Measurements from ENCODE around the gene DAAM2.

DAAM2 gene

DNA sequence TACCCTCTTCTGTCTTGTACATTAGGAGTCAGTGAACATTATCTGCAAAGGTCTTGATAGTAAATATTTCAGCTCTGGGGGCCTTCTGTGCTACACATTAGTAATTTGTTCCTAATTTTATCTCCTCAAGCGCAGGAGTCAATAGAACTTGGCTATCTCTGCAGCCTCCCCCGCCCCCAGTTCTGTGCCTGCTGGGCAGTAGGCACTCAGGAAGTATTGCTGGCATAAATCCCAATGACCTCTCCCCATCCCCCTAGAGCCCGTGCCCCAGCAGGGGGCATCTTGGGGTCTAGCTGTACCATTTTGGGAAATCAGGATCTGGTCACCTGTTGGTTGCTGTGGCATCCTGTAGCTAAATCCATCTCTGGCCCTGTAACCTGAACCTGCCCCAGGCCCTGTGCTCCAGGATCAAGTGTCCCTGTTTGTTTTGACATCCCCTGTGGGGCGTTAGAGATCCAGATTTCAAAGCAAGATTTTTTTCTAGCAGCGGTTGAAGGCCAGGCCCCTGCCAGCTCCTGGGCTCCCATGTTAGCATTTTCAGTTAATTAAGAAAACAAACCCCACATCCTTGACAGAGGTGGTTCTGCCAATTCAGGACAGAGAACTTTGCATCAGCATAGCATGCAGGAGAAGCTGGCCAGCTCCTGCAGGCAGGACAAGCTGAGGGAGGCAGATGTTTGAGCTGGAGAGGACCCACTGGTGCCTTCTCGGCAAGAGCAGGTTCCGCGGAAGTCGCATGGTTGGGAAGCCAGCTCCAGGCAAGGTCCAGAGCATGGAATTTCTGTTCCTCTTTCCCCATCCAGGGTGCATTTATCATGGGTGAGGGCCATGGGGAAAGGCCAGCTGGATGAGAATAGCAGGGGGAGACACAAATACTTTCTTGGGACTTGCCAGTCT, 32.1 kb downstream of the DAAM2 start:
- peak overlapping the region; percentile 18 for H3K27ac ChIP-seq (ENCODE audit: low read depth, low read length)
- no peaks in the 10 kb centered on the region for H3K9me3 ChIP-seq (ENCODE audit: control insufficient read depth in 1 of 2, low read length in 2 of 2)
- no peaks in the 10 kb centered on the region for H3K27me3 ChIP-seq (ENCODE audit: control insufficient read depth in 1 of 2, insufficient read depth in 2 of 2, low read length in 2 of 2)
- H3K36me3 ChIP-seq (ENCODE audit: control insufficient read depth in 1 of 2, insufficient read depth in 2 of 2, low read length in 2 of 2): no peaks in the 10 kb centered on the region
- peaks cover 0 to 25% of the 10 kb centered on the region in 2 donors for H3K4me1 ChIP-seq (ENCODE audit: control insufficient read depth in 1 of 2, insufficient read depth in 2 of 2, low read length in 2 of 2)
- no peak overlapping the region for H3K9ac ChIP-seq (ENCODE audit: low read depth in 1 of 2, low read length in 2 of 2)
- no peak overlapping the region for H3K4me3 ChIP-seq (ENCODE audit: low read depth in 1 of 2, low read length in 2 of 2)

DNA sequence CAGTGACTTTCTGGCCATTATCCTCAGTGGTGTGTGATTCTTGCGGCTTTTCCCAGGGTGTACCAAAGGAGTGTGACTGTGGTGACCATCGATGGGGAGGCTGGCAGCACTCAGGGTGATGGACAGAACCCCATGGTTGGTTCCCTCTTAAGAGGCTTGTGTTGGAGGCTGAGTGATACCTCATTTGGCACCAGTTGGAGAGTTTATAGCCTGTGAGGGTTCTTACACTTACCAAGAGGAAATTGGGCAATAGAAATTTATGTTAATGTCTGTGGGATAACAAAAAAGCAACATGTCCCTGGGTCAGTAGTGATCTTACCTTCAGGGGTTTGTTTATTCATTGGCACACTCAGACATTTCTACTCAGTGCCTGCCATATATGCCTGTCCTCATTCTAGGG, 37.2 kb downstream of the DAAM2 start:
- no peaks in the 10 kb centered on the region for H3K9me3 ChIP-seq (ENCODE audit: control insufficient read depth in 1 of 2, low read length in 2 of 2)
- no peak overlapping the region for H3K27ac ChIP-seq (ENCODE audit: low read depth, low read length)
- H3K9ac ChIP-seq (ENCODE audit: low read depth in 1 of 2, low read length in 2 of 2): no peak overlapping the region
- H3K36me3 ChIP-seq (ENCODE audit: control insufficient read depth in 1 of 2, insufficient read depth in 2 of 2, low read length in 2 of 2): no peaks in the 10 kb centered on the region
- H3K4me3 ChIP-seq (ENCODE audit: low read depth in 1 of 2, low read length in 2 of 2): no peak overlapping the region
- no peaks in the 10 kb centered on the region for H3K27me3 ChIP-seq (ENCODE audit: control insufficient read depth in 1 of 2, insufficient read depth in 2 of 2, low read length in 2 of 2)
- H3K4me1 ChIP-seq (ENCODE audit: control insufficient read depth in 1 of 2, insufficient read depth in 2 of 2, low read length in 2 of 2): peaks cover 0 to 5% of the 10 kb centered on the region in 2 donors

DNA sequence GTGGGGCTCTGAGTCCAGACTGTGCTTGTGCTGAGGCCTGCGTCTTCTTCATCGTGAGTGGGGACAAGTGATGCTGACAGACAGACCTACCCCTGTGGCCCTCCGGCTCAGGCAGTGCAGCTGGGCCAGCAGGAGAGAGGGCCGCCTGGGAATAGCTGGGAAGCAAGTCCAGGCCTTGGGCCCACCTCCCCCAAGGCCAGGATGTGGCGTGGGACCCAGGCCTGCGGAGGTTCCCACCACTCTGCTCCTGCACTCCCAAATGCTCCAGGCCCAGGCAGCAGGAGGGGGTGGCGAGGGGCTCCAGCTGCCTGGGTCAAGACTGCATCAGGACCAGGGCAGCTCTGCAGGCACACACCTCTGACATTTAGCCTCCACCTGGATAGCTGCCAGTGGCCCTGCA, 38.3 kb downstream of the DAAM2 start:
- Histone ChIP-seq H3K4me3 (ENCODE audit: low read depth in 1 of 2, low read length in 2 of 2) (no peak overlapping the region), H3K27ac (ENCODE audit: low read depth, low read length) (no peak overlapping the region), H3K4me1 (ENCODE audit: control insufficient read depth in 1 of 2, insufficient read depth in 2 of 2, low read length in 2 of 2) (no peaks in the 10 kb centered on the region), H3K9me3 (ENCODE audit: control insufficient read depth in 1 of 2, low read length in 2 of 2) (no peaks in the 10 kb centered on the region), H3K36me3 (ENCODE audit: control insufficient read depth in 1 of 2, insufficient read depth in 2 of 2, low read length in 2 of 2) (no peaks in the 10 kb centered on the region), H3K27me3 (ENCODE audit: control insufficient read depth in 1 of 2, insufficient read depth in 2 of 2, low read length in 2 of 2) (no peaks in the 10 kb centered on the region), H3K9ac (ENCODE audit: low read depth in 1 of 2, low read length in 2 of 2) (no peak overlapping the region)

DNA sequence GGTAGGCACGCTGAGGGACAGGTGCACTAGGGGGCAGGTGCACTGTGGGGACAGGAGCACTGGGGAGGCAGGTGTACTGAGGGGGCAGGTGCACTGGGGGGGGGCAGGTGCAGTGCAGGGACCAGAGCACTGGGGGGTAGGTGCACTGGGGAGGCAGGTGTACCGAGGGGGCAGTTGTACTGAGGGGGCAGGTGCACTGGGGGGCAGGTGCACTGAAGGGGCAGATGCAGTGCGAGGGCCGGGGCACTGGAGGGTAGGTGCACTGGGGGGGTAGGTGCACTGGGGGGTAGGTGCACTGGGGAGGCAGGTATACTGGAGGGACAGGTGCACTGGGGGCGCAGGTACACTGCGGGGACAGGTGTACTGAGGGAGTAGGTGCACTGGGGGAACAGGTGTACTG, 39.5 kb downstream of the DAAM2 start:
- Histone ChIP-seq H3K27me3 (ENCODE audit: control insufficient read depth in 1 of 2, insufficient read depth in 2 of 2, low read length in 2 of 2) (no peaks in the 10 kb centered on the region), H3K27ac (ENCODE audit: low read depth, low read length) (no peak overlapping the region), H3K4me1 (ENCODE audit: control insufficient read depth in 1 of 2, insufficient read depth in 2 of 2, low read length in 2 of 2) (no peaks in the 10 kb centered on the region), H3K4me3 (ENCODE audit: low read depth in 1 of 2, low read length in 2 of 2) (no peak overlapping the region), H3K9ac (ENCODE audit: low read depth in 1 of 2, low read length in 2 of 2) (no peak overlapping the region), H3K36me3 (ENCODE audit: control insufficient read depth in 1 of 2, insufficient read depth in 2 of 2, low read length in 2 of 2) (no peaks in the 10 kb centered on the region), H3K9me3 (ENCODE audit: control insufficient read depth in 1 of 2, low read length in 2 of 2) (no peaks in the 10 kb centered on the region)

DNA sequence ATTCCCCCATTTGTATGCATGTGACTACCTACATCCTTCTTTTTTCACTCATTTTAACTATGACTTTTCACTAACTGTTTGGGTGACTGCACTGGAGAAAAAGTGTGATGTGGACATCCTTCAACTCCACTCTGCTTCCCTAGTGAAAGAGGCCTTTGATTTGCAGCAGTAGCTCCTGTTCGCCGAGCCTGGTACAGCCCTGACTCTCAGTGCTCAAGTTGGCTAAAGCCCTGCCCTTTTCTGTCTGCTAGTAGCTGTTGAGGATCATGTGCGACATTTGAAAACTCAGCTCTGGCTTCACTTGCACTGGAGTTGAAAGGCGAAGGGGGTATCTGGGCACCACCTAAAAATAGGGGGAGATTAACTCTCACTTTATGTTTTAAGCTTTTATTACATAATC, 42.1 kb downstream of the DAAM2 start:
- no peaks in the 10 kb centered on the region for H3K27me3 ChIP-seq (ENCODE audit: control insufficient read depth in 1 of 2, insufficient read depth in 2 of 2, low read length in 2 of 2)
- no peak overlapping the region for H3K27ac ChIP-seq (ENCODE audit: low read depth, low read length)
- no peak overlapping the region for H3K9ac ChIP-seq (ENCODE audit: low read depth in 1 of 2, low read length in 2 of 2)
- no peak overlapping the region for H3K4me3 ChIP-seq (ENCODE audit: low read depth in 1 of 2, low read length in 2 of 2)
- no peaks in the 10 kb centered on the region for H3K36me3 ChIP-seq (ENCODE audit: control insufficient read depth in 1 of 2, insufficient read depth in 2 of 2, low read length in 2 of 2)
- H3K4me1 ChIP-seq (ENCODE audit: control insufficient read depth in 1 of 2, insufficient read depth in 2 of 2, low read length in 2 of 2): no peaks in the 10 kb centered on the region
- no peaks in the 10 kb centered on the region for H3K9me3 ChIP-seq (ENCODE audit: control insufficient read depth in 1 of 2, low read length in 2 of 2)

DNA sequence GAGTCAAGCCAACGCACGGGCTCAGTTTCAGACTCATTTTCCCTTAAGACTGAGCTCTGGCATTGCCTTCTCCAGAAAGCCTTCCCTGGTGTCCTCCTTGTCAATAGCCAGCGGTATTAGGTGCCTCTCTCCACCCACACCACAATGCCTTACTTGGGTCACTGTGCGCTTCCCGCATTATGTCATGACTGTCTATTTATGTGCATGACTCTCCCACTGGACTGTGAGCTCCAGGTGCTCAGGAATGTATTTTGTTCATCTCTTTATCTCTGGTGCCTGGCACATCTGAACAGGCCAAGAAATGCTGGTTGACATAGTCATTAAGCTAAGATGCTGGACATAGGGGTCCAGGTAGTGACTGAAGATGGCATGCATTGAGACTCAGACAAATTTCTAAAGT, 42.7 kb downstream of the DAAM2 start:
- Histone ChIP-seq H3K27me3 (ENCODE audit: control insufficient read depth in 1 of 2, insufficient read depth in 2 of 2, low read length in 2 of 2) (no peaks in the 10 kb centered on the region), H3K9me3 (ENCODE audit: control insufficient read depth in 1 of 2, low read length in 2 of 2) (no peaks in the 10 kb centered on the region), H3K4me1 (ENCODE audit: control insufficient read depth in 1 of 2, insufficient read depth in 2 of 2, low read length in 2 of 2) (no peaks in the 10 kb centered on the region), H3K4me3 (ENCODE audit: low read depth in 1 of 2, low read length in 2 of 2) (no peak overlapping the region), H3K27ac (ENCODE audit: low read depth, low read length) (no peak overlapping the region), H3K36me3 (ENCODE audit: control insufficient read depth in 1 of 2, insufficient read depth in 2 of 2, low read length in 2 of 2) (no peaks in the 10 kb centered on the region), H3K9ac (ENCODE audit: low read depth in 1 of 2, low read length in 2 of 2) (no peak overlapping the region)

DNA sequence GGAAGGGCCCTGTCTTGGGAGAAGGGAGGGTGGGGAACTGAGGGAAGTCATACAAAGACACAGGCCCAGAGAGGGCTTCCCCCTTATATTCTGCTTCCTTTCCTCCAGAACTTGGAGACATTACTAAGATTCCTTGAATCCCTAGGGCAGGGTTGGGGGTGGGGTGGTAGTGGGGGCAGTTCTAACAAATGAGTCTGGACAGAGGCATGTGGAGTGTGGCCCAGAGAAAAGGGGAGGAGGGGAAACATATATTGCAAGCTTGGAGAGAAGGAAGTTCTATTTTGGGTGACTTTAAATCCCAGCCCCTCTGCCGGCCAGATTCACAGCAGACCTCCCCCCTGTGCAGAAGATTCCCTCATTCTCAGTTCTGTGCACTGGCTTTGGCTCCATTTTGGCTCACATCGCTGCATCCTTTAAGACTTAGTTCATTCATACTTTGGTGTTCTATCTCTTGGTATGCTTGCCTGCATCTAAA, 43.7 kb downstream of the DAAM2 start:
- H3K27me3 ChIP-seq (ENCODE audit: control insufficient read depth in 1 of 2, insufficient read depth in 2 of 2, low read length in 2 of 2): no peaks in the 10 kb centered on the region
- H3K9ac ChIP-seq (ENCODE audit: low read depth in 1 of 2, low read length in 2 of 2): no peak overlapping the region
- no peaks in the 10 kb centered on the region for H3K9me3 ChIP-seq (ENCODE audit: control insufficient read depth in 1 of 2, low read length in 2 of 2)
- H3K4me1 ChIP-seq (ENCODE audit: control insufficient read depth in 1 of 2, insufficient read depth in 2 of 2, low read length in 2 of 2): no peaks in the 10 kb centered on the region
- H3K27ac ChIP-seq (ENCODE audit: low read depth, low read length): no peak overlapping the region
- H3K36me3 ChIP-seq (ENCODE audit: control insufficient read depth in 1 of 2, insufficient read depth in 2 of 2, low read length in 2 of 2): no peaks in the 10 kb centered on the region
- no peak overlapping the region for H3K4me3 ChIP-seq (ENCODE audit: low read depth in 1 of 2, low read length in 2 of 2)

DNA sequence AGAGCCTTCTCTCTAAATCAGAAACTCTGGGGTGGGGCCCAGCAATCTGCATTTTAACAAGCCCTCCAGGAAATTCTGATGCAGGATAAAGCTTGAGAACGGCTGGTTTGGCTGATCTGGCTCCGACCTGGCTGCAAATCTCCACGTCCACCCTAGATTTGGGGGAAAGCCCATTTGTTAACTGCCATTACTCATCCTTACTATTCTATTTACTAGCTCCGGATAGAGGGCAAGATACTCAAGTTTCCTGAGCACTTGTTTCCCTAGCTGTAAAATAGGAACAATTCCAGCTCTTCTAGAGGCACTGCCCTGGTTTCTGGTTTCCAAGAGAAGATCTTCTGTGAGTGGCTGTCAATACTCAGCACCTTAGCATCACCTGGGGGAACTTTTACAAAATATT, 44.4 kb downstream of the DAAM2 start:
- H3K27ac ChIP-seq (ENCODE audit: low read depth, low read length): no peak overlapping the region
- no peaks in the 10 kb centered on the region for H3K4me1 ChIP-seq (ENCODE audit: control insufficient read depth in 1 of 2, insufficient read depth in 2 of 2, low read length in 2 of 2)
- no peaks in the 10 kb centered on the region for H3K36me3 ChIP-seq (ENCODE audit: control insufficient read depth in 1 of 2, insufficient read depth in 2 of 2, low read length in 2 of 2)
- H3K9ac ChIP-seq (ENCODE audit: low read depth in 1 of 2, low read length in 2 of 2): no peak overlapping the region
- H3K27me3 ChIP-seq (ENCODE audit: control insufficient read depth in 1 of 2, insufficient read depth in 2 of 2, low read length in 2 of 2): no peaks in the 10 kb centered on the region
- H3K9me3 ChIP-seq (ENCODE audit: control insufficient read depth in 1 of 2, low read length in 2 of 2): no peaks in the 10 kb centered on the region
- no peak overlapping the region for H3K4me3 ChIP-seq (ENCODE audit: low read depth in 1 of 2, low read length in 2 of 2)

DNA sequence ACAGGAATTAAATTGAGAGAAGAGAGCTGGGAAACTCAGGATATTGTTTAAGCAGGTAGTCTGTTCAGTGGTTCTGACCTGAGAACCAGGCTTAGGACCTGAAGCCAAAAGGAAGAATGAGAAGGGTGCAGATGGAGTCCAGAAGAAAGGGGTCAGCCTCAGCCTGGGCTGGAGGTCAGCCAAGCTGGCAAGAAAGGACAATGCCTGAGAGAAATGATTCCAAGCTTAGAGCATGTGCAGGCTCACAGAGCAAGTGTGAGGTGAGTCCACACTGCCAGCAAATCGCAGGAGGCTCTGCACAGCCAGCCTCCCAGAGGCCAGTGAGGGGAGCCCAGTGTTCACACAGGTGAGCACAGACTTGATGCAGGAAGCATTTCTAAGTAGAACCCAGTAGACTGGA, 47.3 kb downstream of the DAAM2 start:
- Histone ChIP-seq H3K4me3 (ENCODE audit: low read depth in 1 of 2, low read length in 2 of 2) (no peak overlapping the region), H3K9me3 (ENCODE audit: control insufficient read depth in 1 of 2, low read length in 2 of 2) (no peaks in the 10 kb centered on the region), H3K4me1 (ENCODE audit: control insufficient read depth in 1 of 2, insufficient read depth in 2 of 2, low read length in 2 of 2) (no peaks in the 10 kb centered on the region), H3K27ac (ENCODE audit: low read depth, low read length) (no peak overlapping the region), H3K27me3 (ENCODE audit: control insufficient read depth in 1 of 2, insufficient read depth in 2 of 2, low read length in 2 of 2) (no peaks in the 10 kb centered on the region), H3K9ac (ENCODE audit: low read depth in 1 of 2, low read length in 2 of 2) (no peak overlapping the region), H3K36me3 (ENCODE audit: control insufficient read depth in 1 of 2, insufficient read depth in 2 of 2, low read length in 2 of 2) (no peaks in the 10 kb centered on the region)

DNA sequence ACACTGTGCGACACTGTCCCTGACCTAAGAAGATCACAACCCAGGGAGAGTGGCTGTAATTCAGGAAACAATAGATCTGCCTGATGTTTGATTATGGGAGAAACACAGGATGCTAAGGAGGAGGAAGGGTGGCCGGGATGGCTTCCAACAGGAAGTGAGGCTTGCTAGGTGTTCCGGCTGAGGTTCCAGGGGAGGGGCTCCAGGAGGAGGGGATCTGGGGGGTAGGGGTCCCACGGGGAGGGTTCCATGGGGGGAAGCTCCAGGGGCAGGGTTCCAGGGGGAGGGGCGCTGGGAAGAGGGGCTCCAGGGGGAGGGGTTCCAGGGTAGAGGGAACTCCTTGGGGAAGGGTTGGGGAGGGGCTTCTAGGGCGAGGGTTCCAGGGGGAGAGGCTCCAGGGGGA, 48.6 kb downstream of the DAAM2 start:
- Histone ChIP-seq H3K27me3 (ENCODE audit: control insufficient read depth in 1 of 2, insufficient read depth in 2 of 2, low read length in 2 of 2) (no peaks in the 10 kb centered on the region), H3K4me1 (ENCODE audit: control insufficient read depth in 1 of 2, insufficient read depth in 2 of 2, low read length in 2 of 2) (no peaks in the 10 kb centered on the region), H3K9ac (ENCODE audit: low read depth in 1 of 2, low read length in 2 of 2) (no peak overlapping the region), H3K27ac (ENCODE audit: low read depth, low read length) (no peak overlapping the region), H3K4me3 (ENCODE audit: low read depth in 1 of 2, low read length in 2 of 2) (no peak overlapping the region), H3K36me3 (ENCODE audit: control insufficient read depth in 1 of 2, insufficient read depth in 2 of 2, low read length in 2 of 2) (no peaks in the 10 kb centered on the region), H3K9me3 (ENCODE audit: control insufficient read depth in 1 of 2, low read length in 2 of 2) (no peaks in the 10 kb centered on the region)
